ENCODE data around the gene LGALS13. TPM values are rescaled to one million over a fixed set of nuclear protein-coding genes. Genes with fewer than 3 reads are reported as not detected.

LGALS13 gene
- polyA plus RNA-seq, 3 donors: not detected

- H3K4me3 Mint-ChIP-seq: no peak overlapping the region
- H3K4me1 Mint-ChIP-seq: no peaks in the 10 kb centered on the region
- TF ChIP-seq CTCF (IDR thresholded peaks at IDR 0.05): no peak
- no peak overlapping the region for H3K4me2 ChIP-seq (replicated peaks; ENCODE audit: extremely low read depth, low read length, poor library complexity, severe bottlenecking)
- H3K4me3 ChIP-seq (replicated peaks in 1 of 3; ENCODE audit: low read depth in 2 of 3, low read length in 3 of 3): no peak overlapping the region
- no peaks in the 10 kb centered on the region for H3K36me3 Mint-ChIP-seq
- no peaks in the 10 kb centered on the region for H3K36me3 ChIP-seq (replicated peaks in 1 of 2; ENCODE audit: control insufficient read depth in 1 of 2, insufficient read depth in 2 of 2, low read length in 2 of 2)
- intact Hi-C loops (cut with micrococcal nuclease): no loop called here
- no peak for DNase-seq
- H3K9ac ChIP-seq (ENCODE audit: insufficient read depth, low read length, poor library complexity, severe bottlenecking): no peak overlapping the region
- no peak overlapping the region for H3K27ac ChIP-seq (ENCODE audit: low read depth in 1 of 2, low read length in 2 of 2)
- no peaks in the 10 kb centered on the region for H3K4me1 ChIP-seq (ENCODE audit: control insufficient read depth in 1 of 2, insufficient read depth in 2 of 2, low read length in 2 of 2)
- peaks cover 5 to 12% (median 8%) of the 10 kb centered on the region in 3 donors for H3K27me3 Mint-ChIP-seq (ENCODE audit: low read depth in 3 of 3)
- WGBS (ENCODE audit: insufficient coverage): no CpG with 5 or more reads among the region's 5 CpGs
- no peaks in the 10 kb centered on the region for H4K20me1 ChIP-seq (ENCODE audit: insufficient read depth, low read length)
- H3K27ac Mint-ChIP-seq: no peak overlapping the region
- H2AFZ ChIP-seq (ENCODE audit: insufficient read depth, low read depth, low read length, poor library complexity, severe bottlenecking): no peak overlapping the region
- peaks cover 0 to 2% (median 0%) of the 10 kb centered on the region in 7 donors for H3K9me3 Mint-ChIP-seq
- H3K9me3 ChIP-seq (replicated peaks in 1 of 2; ENCODE audit: control insufficient read depth in 1 of 2, insufficient read depth in 1 of 2, low read length in 2 of 2): no peaks in the 10 kb centered on the region
- H3K27me3 ChIP-seq (ENCODE audit: control insufficient read depth in 2 of 2, insufficient read depth in 2 of 2, low read length in 2 of 2): no peaks in the 10 kb centered on the region
- no peaks in the 10 kb centered on the region for H3K79me2 ChIP-seq (ENCODE audit: insufficient read depth, low read length)
Observed at GRCh38 chr19:39643591-39643990, 41.3 kb downstream of the LGALS13 start.

GRCh38 chr19:39645800-39646411, 43.6 kb downstream of the LGALS13 start:
- Histone ChIP-seq H3K4me1 (ENCODE audit: control insufficient read depth in 1 of 2, insufficient read depth in 2 of 2, low read length in 2 of 2) (no peaks in the 10 kb centered on the region), H3K9ac (ENCODE audit: insufficient read depth, low read length, poor library complexity, severe bottlenecking) (no peak overlapping the region), H3K4me2 (replicated peaks; ENCODE audit: extremely low read depth, low read length, poor library complexity, severe bottlenecking) (no peak overlapping the region), H3K27me3 (ENCODE audit: control insufficient read depth in 2 of 2, insufficient read depth in 2 of 2, low read length in 2 of 2) (no peaks in the 10 kb centered on the region), H2AFZ (ENCODE audit: insufficient read depth, low read depth, low read length, poor library complexity, severe bottlenecking) (no peak overlapping the region), H3K79me2 (ENCODE audit: insufficient read depth, low read length) (no peaks in the 10 kb centered on the region), H3K9me3 (replicated peaks in 1 of 2; ENCODE audit: control insufficient read depth in 1 of 2, insufficient read depth in 1 of 2, low read length in 2 of 2) (no peaks in the 10 kb centered on the region), H3K27ac (ENCODE audit: low read depth in 1 of 2, low read length in 2 of 2) (no peak overlapping the region), H3K4me3 (replicated peaks in 1 of 3; ENCODE audit: low read depth in 2 of 3, low read length in 3 of 3) (no peak overlapping the region), H3K36me3 (replicated peaks in 1 of 2; ENCODE audit: control insufficient read depth in 1 of 2, insufficient read depth in 2 of 2, low read length in 2 of 2) (no peaks in the 10 kb centered on the region), H4K20me1 (ENCODE audit: insufficient read depth, low read length) (no peaks in the 10 kb centered on the region)
- Mint-ChIP-seq H3K36me3 (no peaks in the 10 kb centered on the region), H3K4me1 (no peaks in the 10 kb centered on the region), H3K27ac (no peak overlapping the region), H3K4me3 (no peak overlapping the region), H3K27me3 (ENCODE audit: low read depth in 3 of 3) (peaks cover 2 to 9% (median 7%) of the 10 kb centered on the region in 3 donors), H3K9me3 (peaks cover 0 to 2% (median 0%) of the 10 kb centered on the region in 7 donors)
- 40% methylated on average over 1 of the region's 6 CpGs for WGBS (ENCODE audit: insufficient coverage)
- no peak for TF ChIP-seq CTCF (IDR thresholded peaks at IDR 0.05)
- no peak for DNase-seq
- intact Hi-C loops (cut with micrococcal nuclease): no loop called here
